SK-N-SH (cell line): ENCODE measurements around the gene CACNA1H. TPM values are rescaled to one million over a fixed set of nuclear protein-coding genes. Genes with fewer than 3 reads are reported as not detected.

Source experiments
- CTCF ChIA-PET: fragments of 300-600, 350-600 bp; formaldehyde crosslinking; extraction: SDS; loops from one replicate; lab custom pipeline; 2021; lab: Yijun Ruan, JAX
- POLR2A ChIA-PET: fragments of 350-600 bp; sonication (Branson Sonifier 250); formaldehyde crosslinking; extraction: SDS; loops from one replicate; lab custom pipeline; 2020; ENCODE audit warnings: antibody characterized with exemption, inconsistent platforms; lab: Yijun Ruan, JAX
- DNase-seq: peaks from one replicate; pipeline ENCODE4 v3.0.0; 2012
- H2AFZ ChIP-seq: fragments of 200-600 bp; sonication (generic); 2 replicates; pipeline ENCODE4 v1.8.1; 2016; ENCODE audit warnings: antibody characterized with exemption, mild to moderate bottlenecking, low read depth
- H3F3A ChIP-seq: fragments of 200-600 bp; sonication (generic); replicated peaks from 2 replicates; pipeline ENCODE3; 2016; ENCODE audit warnings: antibody characterized with exemption, mild to moderate bottlenecking; ENCODE audit not compliant: insufficient read depth
- H3K27ac ChIP-seq, 2 experiments: fragments of 200-500 bp in 1 of 2; fragments of 200-600 bp in 1 of 2; sonication (Bioruptor generic) in 1 of 2; sonication (generic), shearing (Covaris generic) in 1 of 2; 2 replicates each; pipeline versions ENCODE4 v1.5.1 to v1.6.1; 2014 to 2016; ENCODE audit warnings: low read depth in 2 of 2, inconsistent platforms in 1 of 2, low read length in 1 of 2, mild to moderate bottlenecking in 1 of 2, mixed read lengths in 1 of 2
- H3K27me3 ChIP-seq: fragments of 200-600 bp; sonication (generic), shearing (Covaris generic); 2 replicates; pipeline ENCODE4 v1.6.1; 2016; ENCODE audit warnings: mixed run types; ENCODE audit not compliant: insufficient read depth
- H3K36me3 ChIP-seq, 2 experiments: fragments of 200-500 bp in 1 of 2; fragments of 200-600 bp in 1 of 2; sonication (Bioruptor generic) in 1 of 2; sonication (generic) in 1 of 2; replicated peaks in 1 of 2; 2 replicates each; pipeline versions ENCODE3 to v1.5.1; 2014 to 2016; ENCODE audit warnings: low read length in 1 of 2, mild to moderate bottlenecking in 1 of 2; ENCODE audit not compliant: insufficient read depth in 2 of 2, control insufficient read depth in 1 of 2
- H3K4me1 ChIP-seq, 2 experiments: fragments of 200-500 bp in 1 of 2; fragments of 200-600 bp in 1 of 2; sonication (Bioruptor generic) in 1 of 2; sonication (generic), shearing (Covaris generic) in 1 of 2; 2 replicates each; pipeline versions ENCODE4 v1.5.1 to v1.6.1; 2014 to 2016; ENCODE audit warnings: low read depth in 1 of 2, low read length in 1 of 2, mixed run types in 1 of 2; ENCODE audit not compliant: insufficient read depth in 2 of 2, control insufficient read depth in 1 of 2
- H3K4me2 ChIP-seq: fragments of 200-600 bp; sonication (generic), shearing (Covaris generic); 2 replicates; pipeline ENCODE4 v1.6.1; 2017; ENCODE audit warnings: mixed run types
- H3K4me3 ChIP-seq, 2 experiments: fragments of 200-500 bp in 1 of 2; fragments of 200-600 bp in 1 of 2; sonication (Bioruptor generic) in 1 of 2; sonication (generic), shearing (Covaris generic) in 1 of 2; 2 replicates each; pipeline versions ENCODE4 v1.5.1 to v1.8.1; 2014 to 2016; ENCODE audit warnings: low read depth in 2 of 2, inconsistent platforms in 1 of 2, low read length in 1 of 2, mild to moderate bottlenecking in 1 of 2, mixed read lengths in 1 of 2, moderate library complexity in 1 of 2
- H3K79me2 ChIP-seq: fragments of 200-600 bp; sonication (generic); 2 replicates; pipeline ENCODE4 v1.8.1; 2017; ENCODE audit warnings: mild to moderate bottlenecking; ENCODE audit not compliant: insufficient read depth
- H3K9ac ChIP-seq: fragments of 200-600 bp; sonication (generic); 2 replicates; pipeline ENCODE4 v1.6.1; 2017; ENCODE audit warnings: mixed run types
- H3K9me2 ChIP-seq: fragments of 200-600 bp; sonication (generic); 2 replicates; pipeline ENCODE4 v1.6.1; 2017; ENCODE audit warnings: mixed run types
- H3K9me3 ChIP-seq: fragments of 200-600 bp; sonication (generic); 2 replicates; pipeline ENCODE4 v1.6.1; 2017; ENCODE audit warnings: mixed run types, mild to moderate bottlenecking, moderate library complexity
- H4K20me1 ChIP-seq: fragments of 200-600 bp; sonication (generic); 2 replicates; pipeline ENCODE4 v1.6.1; 2017; ENCODE audit warnings: mild to moderate bottlenecking, mixed run types; ENCODE audit not compliant: insufficient read depth
- ELF1 ChIP-seq: IDR thresholded peaks from 2 replicates; pipeline ENCODE4 v1.4.0; 2012
- EP300 ChIP-seq, 2 experiments: IDR thresholded peaks; 2 replicates each; pipeline versions ENCODE4 v1.4.0 to v1.6.1; 2012; ENCODE audit warnings: borderline replicate concordance in 1 of 2, low read depth in 1 of 2, low read length in 1 of 2
- EZH2phosphoT487 ChIP-seq: fragments of 200-600 bp; sonication (generic); IDR thresholded peaks from 2 replicates; pipeline ENCODE4 v1.6.1; 2017; ENCODE audit warnings: low read depth, mixed run types, mild to moderate bottlenecking, antibody characterized with exemption, moderate library complexity, borderline replicate concordance
- FOSL2 ChIP-seq: IDR thresholded peaks from 2 replicates; pipeline ENCODE4 v1.4.0; 2012; ENCODE audit warnings: low read depth, mild to moderate bottlenecking, moderate library complexity, borderline replicate concordance
- FOXM1 ChIP-seq: IDR thresholded peaks from 2 replicates; pipeline ENCODE4 v1.4.0; 2012; ENCODE audit warnings: low read depth, mild to moderate bottlenecking
- GABPA ChIP-seq: IDR thresholded peaks from 2 replicates; pipeline ENCODE4 v1.4.0; 2012; ENCODE audit warnings: low read depth, mild to moderate bottlenecking
- IRF3 ChIP-seq: fragments of 150-350 bp; IDR thresholded peaks from 2 replicates; pipeline ENCODE4 v1.6.1; 2016; ENCODE audit warnings: mild to moderate bottlenecking, low read depth, low read length
- JUND ChIP-seq: IDR thresholded peaks from 2 replicates; pipeline ENCODE4 v1.4.0; 2012
- MAX ChIP-seq: IDR thresholded peaks from 2 replicates; pipeline ENCODE4 v1.4.0; 2012; ENCODE audit warnings: low read depth
- MEF2A ChIP-seq: IDR thresholded peaks from 2 replicates; pipeline ENCODE4 v1.4.0; 2012; ENCODE audit warnings: low read depth, borderline replicate concordance
- POLR2AphosphoS5 ChIP-seq: IDR thresholded peaks from 2 replicates; pipeline ENCODE4 v1.6.1; 2012; ENCODE audit warnings: low read depth, low read length
- RCOR1 ChIP-seq: fragments of 150-350 bp; IDR thresholded peaks from 2 replicates; pipeline ENCODE4 v1.6.1; 2017; ENCODE audit warnings: antibody characterized with exemption, low read length
- RFX5 ChIP-seq: IDR thresholded peaks from 2 replicates; pipeline ENCODE4 v1.6.1; 2012; ENCODE audit warnings: mild to moderate bottlenecking, improper control_type of control experiment, low read length
- RXRA ChIP-seq: IDR thresholded peaks from 2 replicates; pipeline ENCODE4 v1.4.0; 2012; ENCODE audit warnings: low read depth, mild to moderate bottlenecking, borderline replicate concordance
- SIN3A ChIP-seq: IDR thresholded peaks from 2 replicates; pipeline ENCODE4 v1.6.1; 2012; ENCODE audit warnings: low read depth, mild to moderate bottlenecking, low read length, moderate library complexity, borderline replicate concordance
- SMC3 ChIP-seq: IDR thresholded peaks from 2 replicates; pipeline ENCODE4 v1.6.1; 2012; ENCODE audit warnings: low read depth, low read length, improper control_type of control experiment
- TAF1 ChIP-seq: IDR thresholded peaks from 2 replicates; pipeline ENCODE4 v1.6.1; 2012; ENCODE audit warnings: low read depth, mild to moderate bottlenecking, low read length, moderate library complexity, borderline replicate concordance
- TCF12 ChIP-seq: IDR thresholded peaks from 2 replicates; pipeline ENCODE4 v1.4.0; 2012
- TEAD4 ChIP-seq: IDR thresholded peaks from 2 replicates; pipeline ENCODE4 v1.4.0; 2012; ENCODE audit warnings: mild to moderate bottlenecking, borderline replicate concordance; ENCODE audit not compliant: insufficient read depth
- USF1 ChIP-seq: IDR thresholded peaks from 2 replicates; pipeline ENCODE4 v1.4.0; 2012; ENCODE audit warnings: low read depth, borderline replicate concordance
- YY1 ChIP-seq: IDR thresholded peaks from 2 replicates; pipeline ENCODE4 v1.4.0; 2012; ENCODE audit warnings: low read depth, mild to moderate bottlenecking
- ZBTB33 ChIP-seq: IDR thresholded peaks from 2 replicates; pipeline ENCODE4 v1.4.0; 2012; ENCODE audit warnings: low read depth, borderline replicate concordance
- WGBS: methylation state at CpG from one replicate; pipeline ENCODE4 v1.1.6; 2017; ENCODE audit warnings: low lambda C conversion rate; 5-methylcytosine and 5-hydroxymethylcytosine counted together
- polyA plus RNA-seq, 3 experiments: library from polyadenylated mRNA; depleted of rRNA; stranded (reverse); fragments of >200 nt; gene quantifications; 2 replicates each; pipeline ENCODE4 v1.2.3, GENCODE V29; 2012
- TF ChIP-seq, protein P1 (sequence below): fragments of 150-350 bp; IDR thresholded peaks from 2 replicates; pipeline ENCODE4 v1.6.1; 2017; ENCODE audit warnings: antibody characterized with exemption, low read length, low read depth, borderline replicate concordance
- TF ChIP-seq, protein P2 (sequence below): IDR thresholded peaks from 2 replicates; pipeline ENCODE4; 2012

The CACNA1H gene
- polyA plus RNA-seq, 1 of the 3 experiments (the other 2 are of a cell fraction): not detected

GRCh38 chr16:1202274-1202673 lies 49.4 kb downstream of the CACNA1H start:
- H3K4me2 ChIP-seq: no peak overlapping the region

GRCh38 chr16:1204933-1205332 lies 52.0 kb downstream of the CACNA1H start:
- Histone ChIP-seq H3K4me3 (no peak overlapping the region), H3K9me2 (no peaks in the 10 kb centered on the region), H3F3A (no peaks in the 10 kb centered on the region), H4K20me1 (0 out of 2 replicates have a peak, but pooled peaks cover 2% of the 10 kb centered on the region), H3K4me2 (no peak overlapping the region), H2AFZ (no peak overlapping the region), H3K36me3 (no peaks in the 10 kb centered on the region), H3K27me3 (peaks cover 76% of the 10 kb centered on the region), H3K9me3 (no peaks in the 10 kb centered on the region), H3K4me1 (no peaks in the 10 kb centered on the region), H3K9ac (no peak overlapping the region), H3K27ac (no peak overlapping the region), H3K79me2 (no peaks in the 10 kb centered on the region)
- TF ChIP-seq TEAD4 (no peak), JUND (no peak), TCF12 (no peak), RFX5 (no peak), USF1 (no peak), ZBTB33 (no peak), IRF3 (no peak)
- TF ChIP-seq, protein P1, sequence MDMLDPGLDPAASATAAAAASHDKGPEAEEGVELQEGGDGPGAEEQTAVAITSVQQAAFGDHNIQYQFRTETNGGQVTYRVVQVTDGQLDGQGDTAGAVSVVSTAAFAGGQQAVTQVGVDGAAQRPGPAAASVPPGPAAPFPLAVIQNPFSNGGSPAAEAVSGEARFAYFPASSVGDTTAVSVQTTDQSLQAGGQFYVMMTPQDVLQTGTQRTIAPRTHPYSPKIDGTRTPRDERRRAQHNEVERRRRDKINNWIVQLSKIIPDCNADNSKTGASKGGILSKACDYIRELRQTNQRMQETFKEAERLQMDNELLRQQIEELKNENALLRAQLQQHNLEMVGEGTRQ: no peak
- ChIA-PET POLR2A (no interaction called here), CTCF (interaction anchor here (0.7 to 2.1 kb wide), 5 partner anchors 9 to 147 kb away, joined by 3 to 5 read pairs (median 5); no protein-coding TSS in a partner anchor)
- DNase-seq: no peak
- WGBS: 35% methylated on average over 5 of the region's 21 CpGs

More at GRCh38 chr16:1202274-1202673, 49.4 kb downstream of the CACNA1H start:
- Histone ChIP-seq H2AFZ (no peak overlapping the region), H3K27me3 (peaks cover 63% of the 10 kb centered on the region), H3K4me1 (no peaks in the 10 kb centered on the region), H3K4me3 (no peak overlapping the region), H3K9me3 (no peaks in the 10 kb centered on the region), H3K9me2 (no peaks in the 10 kb centered on the region), H3K79me2 (no peaks in the 10 kb centered on the region), H3K27ac (no peak overlapping the region), H4K20me1 (no peaks in the 10 kb centered on the region), H3K9ac (no peak overlapping the region), H3F3A (no peaks in the 10 kb centered on the region), H3K36me3 (no peaks in the 10 kb centered on the region)
- WGBS: 41% methylated on average over 16 of the region's 18 CpGs
- ChIA-PET POLR2A (no interaction called here), CTCF (interaction anchor here (1.6 kb wide), 1 partner anchor 8 kb away, joined by 4 read pairs; no protein-coding TSS in a partner anchor)
- no peak for DNase-seq
- no peak for TF ChIP-seq POLR2AphosphoS5
- TF ChIP-seq, protein P2, sequence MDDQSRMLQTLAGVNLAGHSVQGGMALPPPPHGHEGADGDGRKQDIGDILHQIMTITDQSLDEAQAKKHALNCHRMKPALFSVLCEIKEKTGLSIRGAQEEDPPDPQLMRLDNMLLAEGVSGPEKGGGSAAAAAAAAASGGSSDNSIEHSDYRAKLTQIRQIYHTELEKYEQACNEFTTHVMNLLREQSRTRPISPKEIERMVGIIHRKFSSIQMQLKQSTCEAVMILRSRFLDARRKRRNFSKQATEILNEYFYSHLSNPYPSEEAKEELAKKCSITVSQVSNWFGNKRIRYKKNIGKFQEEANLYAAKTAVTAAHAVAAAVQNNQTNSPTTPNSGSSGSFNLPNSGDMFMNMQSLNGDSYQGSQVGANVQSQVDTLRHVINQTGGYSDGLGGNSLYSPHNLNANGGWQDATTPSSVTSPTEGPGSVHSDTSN: no peak
- TF ChIP-seq RXRA: no peak
- no peak for TF ChIP-seq ELF1
- TF ChIP-seq, protein P1: no peak
- TF ChIP-seq MEF2A: no peak
- TF ChIP-seq GABPA: no peak
- TF ChIP-seq FOXM1: no peak
- TF ChIP-seq SIN3A: no peak
- no peak for TF ChIP-seq SMC3
- TF ChIP-seq TAF1: no peak
- TF ChIP-seq FOSL2: no peak
- TF ChIP-seq RCOR1: no peak
- TF ChIP-seq YY1: no peak
- no peak for TF ChIP-seq TCF12
- TF ChIP-seq EZH2phosphoT487: no peak
- TF ChIP-seq EP300 (IDR thresholded peaks at IDR 0.05; ENCODE audit: borderline replicate concordance in 1 of 2, low read depth in 1 of 2, low read length in 1 of 2): no peak
- TF ChIP-seq MAX: no peak
- TF ChIP-seq, all 33 proteins: peak for 0
